Esophagus (tissue), 2 donors: Measurements from ENCODE around the gene RBM47. TPM values are rescaled to one million over a fixed set of nuclear protein-coding genes. Genes with fewer than 3 reads are reported as not detected.
A peak's percentile ranks its signal among the peaks of the same experiment; 100 is the strongest.
"Not testable (repeated sequence)": the region's sequence is repeated elsewhere in the genome, so short reads cannot be mapped to it uniquely, and the experiment has no call there.

Source experiments
- H3K27ac ChIP-seq, 2 donors: one replicate each; pipeline ENCODE4 v1.5.1; 2013; ENCODE audit warnings: low read depth in 2 of 2, mild to moderate bottlenecking in 2 of 2, inconsistent platforms in 1 of 2, low read length in 1 of 2, moderate library complexity in 1 of 2
- H3K27me3 ChIP-seq, 2 donors: one replicate each; pipeline ENCODE4 v1.6.1; 2013; ENCODE audit warnings: low read length in 2 of 2, control low read depth in 1 of 2, mild to moderate bottlenecking in 1 of 2; ENCODE audit not compliant: insufficient read depth in 2 of 2, control insufficient read depth in 1 of 2
- H3K36me3 ChIP-seq, 2 donors: one replicate each; pipeline ENCODE4 v1.6.1; 2013; ENCODE audit warnings: low read length in 1 of 2; ENCODE audit not compliant: control insufficient read depth in 2 of 2, insufficient read depth in 2 of 2
- H3K4me1 ChIP-seq, 2 donors: one replicate each; pipeline ENCODE4 v1.6.1; 2013; ENCODE audit warnings: low read length in 1 of 2; ENCODE audit not compliant: control insufficient read depth in 2 of 2, insufficient read depth in 2 of 2
- H3K4me3 ChIP-seq, 2 donors: one replicate each; pipeline ENCODE4 v1.5.1; 2013; ENCODE audit warnings: low read length in 2 of 2, mild to moderate bottlenecking in 2 of 2, low read depth in 1 of 2, moderate library complexity in 1 of 2
- H3K9me3 ChIP-seq, 2 donors: one replicate each; pipeline ENCODE4 v1.6.1; 2013; ENCODE audit warnings: mild to moderate bottlenecking in 2 of 2, low read depth in 1 of 2, low read length in 1 of 2, moderate library complexity in 1 of 2; ENCODE audit not compliant: control insufficient read depth in 2 of 2, insufficient read depth in 1 of 2
- whole genome bisulfite sequencing, 2 donors: extraction: QIAGEN DNeasy Blood & Tissue Kit; methylation state at CpG; one replicate each; pipeline ENCODE4 v1.1.7; 2013; 5-methylcytosine and 5-hydroxymethylcytosine counted together
- polyA plus RNA-seq, 2 donors: library from polyadenylated mRNA; stranded (reverse); fragments of 200-250 nt; gene quantifications; one replicate each; pipeline ENCODE4 v1.2.3, GENCODE V29; 2013
- donor health status: healthy with polysubstance abuse.
- donor health status: Bipolar disorder and iron deficiency.

RBM47 gene
- polyA plus RNA-seq, 2 donors: 31.3 to 39.4 TPM

DNA sequence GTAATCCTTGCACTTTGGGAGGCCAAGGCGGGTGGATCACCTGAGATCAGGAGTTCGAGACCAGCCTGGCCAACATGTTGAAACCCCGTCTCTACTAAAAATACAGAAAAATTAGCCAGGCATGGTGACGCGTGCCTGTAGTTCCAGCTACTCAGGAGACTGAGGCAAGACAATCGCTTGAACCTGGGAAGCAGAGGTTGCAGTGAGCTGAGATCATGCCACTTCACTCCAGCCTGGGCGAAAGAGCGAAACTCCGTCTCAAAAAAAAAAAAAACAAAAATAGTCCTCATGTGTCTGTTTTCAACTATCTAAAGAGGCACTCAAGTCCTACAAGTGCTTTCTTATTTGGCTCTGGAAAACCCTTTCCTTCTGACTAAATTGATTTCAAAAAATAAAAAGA lies 237.4 kb downstream of the RBM47 start:
- not testable (repeated sequence) for H3K4me1 ChIP-seq, H3K27ac ChIP-seq, H3K27me3 ChIP-seq, H3K9me3 ChIP-seq, H3K4me3 ChIP-seq, H3K36me3 ChIP-seq
- 95 to 96% methylated on average over 9 of the region's 9 CpGs for WGBS, 2 donors

DNA sequence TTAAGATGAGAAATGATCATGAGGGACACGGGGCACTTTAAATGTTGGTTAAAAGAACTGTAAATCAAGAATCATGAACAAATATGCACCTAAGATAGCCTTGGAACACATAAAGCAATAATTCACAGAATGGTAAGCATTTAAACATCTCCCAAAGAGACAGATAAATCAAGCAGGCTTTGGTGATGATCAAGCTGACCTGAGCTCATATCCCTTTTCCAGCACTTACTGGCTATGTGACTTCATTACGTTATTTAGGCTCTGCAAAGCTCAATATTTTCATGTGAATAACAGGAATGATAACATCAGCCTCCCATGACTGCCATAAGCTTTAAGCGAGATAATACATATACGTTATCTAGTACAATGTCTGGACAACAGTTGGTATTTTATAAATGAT lies 239.7 kb downstream of the RBM47 start:
- Histone ChIP-seq H3K4me3 (no peak overlapping the region), H3K9me3 (no peaks in the 10 kb centered on the region), H3K27me3 (no peaks in the 10 kb centered on the region), H3K27ac (no peak overlapping the region), H3K4me1 (no peaks in the 10 kb centered on the region), H3K36me3 (no peaks in the 10 kb centered on the region)
- 89 to 90% methylated on average over 4 of the region's 4 CpGs for WGBS, 2 donors

DNA sequence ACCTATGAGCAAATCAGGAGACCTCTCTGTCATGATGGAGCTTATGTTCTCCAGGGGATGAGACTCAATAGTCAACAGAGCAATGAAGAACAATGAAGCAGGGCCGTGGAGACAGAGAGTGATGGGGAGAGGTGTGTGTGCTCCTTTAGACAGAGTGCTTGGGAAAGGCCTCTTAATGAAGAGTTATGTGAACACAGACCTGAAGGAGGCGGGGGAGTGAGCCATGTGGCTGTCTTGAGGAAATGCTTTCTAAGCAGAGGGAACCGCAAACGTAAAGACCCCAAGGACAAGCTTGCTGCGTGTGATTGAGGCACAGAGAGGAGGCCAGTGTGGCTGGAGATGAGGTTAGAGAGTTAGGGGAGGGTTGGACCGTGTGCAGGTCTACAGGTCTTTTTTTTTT lies 241.4 kb downstream of the RBM47 start:
- 72% methylated on average over 6 of the region's 6 CpGs for WGBS, 2 donors
- H3K27ac ChIP-seq: peak overlapping the region; percentile 1 to 47
- no peaks in the 10 kb centered on the region for H3K36me3 ChIP-seq
- H3K9me3 ChIP-seq: no peaks in the 10 kb centered on the region
- H3K27me3 ChIP-seq: no peaks in the 10 kb centered on the region
- no peak overlapping the region for H3K4me3 ChIP-seq
- no peaks in the 10 kb centered on the region for H3K4me1 ChIP-seq

DNA sequence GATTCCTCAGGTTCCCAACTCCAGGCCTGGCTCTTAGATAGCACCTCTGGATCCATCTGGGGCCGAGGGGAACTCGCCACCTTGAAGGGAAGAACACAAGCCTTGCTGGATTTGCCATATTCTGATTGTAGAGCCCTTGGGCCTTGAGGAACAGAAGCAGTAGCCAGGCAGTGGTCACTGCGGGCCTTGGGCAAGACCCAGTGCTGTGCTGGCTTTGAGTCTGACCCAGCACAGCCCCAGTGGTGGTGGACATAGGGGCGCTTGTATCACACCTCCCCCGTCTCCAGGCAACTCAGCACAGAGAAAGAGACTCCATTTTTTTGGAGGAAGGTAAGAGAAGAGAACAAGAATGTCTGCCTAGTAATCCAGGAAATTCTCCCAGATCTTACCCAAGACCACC lies 249.0 kb downstream of the RBM47 start:
- WGBS, 2 donors: 74 to 83% methylated on average over 5 of the region's 5 CpGs
- no peak overlapping the region for H3K27ac ChIP-seq
- H3K36me3 ChIP-seq: no peaks in the 10 kb centered on the region
- H3K4me1 ChIP-seq: peaks cover 0 to 8% of the 10 kb centered on the region in 2 donors
- no peak overlapping the region for H3K4me3 ChIP-seq
- no peaks in the 10 kb centered on the region for H3K9me3 ChIP-seq
- H3K27me3 ChIP-seq: no peaks in the 10 kb centered on the region

DNA sequence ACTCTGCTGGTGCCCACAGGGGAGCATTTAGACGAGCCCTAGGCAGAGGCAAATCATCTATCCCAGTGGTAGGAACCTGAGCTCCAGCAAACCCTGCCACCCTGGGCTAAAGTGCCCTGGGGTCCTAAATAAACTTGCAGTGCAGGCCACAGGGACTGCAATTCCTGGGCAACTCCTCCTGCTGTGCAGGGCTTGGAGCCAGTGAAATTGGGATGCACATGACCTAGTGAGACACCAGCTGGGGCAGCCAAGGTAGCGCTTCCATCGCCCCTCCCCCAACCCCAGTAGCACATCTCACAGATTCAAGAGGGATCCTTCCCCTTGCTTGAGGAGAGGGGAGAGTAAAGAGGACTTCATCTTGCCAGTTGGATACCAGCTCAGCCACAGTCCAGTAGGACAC lies 250.4 kb downstream of the RBM47 start:
- Histone ChIP-seq H3K9me3 (no peaks in the 10 kb centered on the region), H3K4me1 (peaks cover 0 to 8% of the 10 kb centered on the region in 2 donors), H3K36me3 (no peaks in the 10 kb centered on the region), H3K4me3 (no peak overlapping the region), H3K27me3 (no peaks in the 10 kb centered on the region), H3K27ac (no peak overlapping the region)
- WGBS, 2 donors: 68 to 77% methylated on average over 3 of the region's 3 CpGs

DNA sequence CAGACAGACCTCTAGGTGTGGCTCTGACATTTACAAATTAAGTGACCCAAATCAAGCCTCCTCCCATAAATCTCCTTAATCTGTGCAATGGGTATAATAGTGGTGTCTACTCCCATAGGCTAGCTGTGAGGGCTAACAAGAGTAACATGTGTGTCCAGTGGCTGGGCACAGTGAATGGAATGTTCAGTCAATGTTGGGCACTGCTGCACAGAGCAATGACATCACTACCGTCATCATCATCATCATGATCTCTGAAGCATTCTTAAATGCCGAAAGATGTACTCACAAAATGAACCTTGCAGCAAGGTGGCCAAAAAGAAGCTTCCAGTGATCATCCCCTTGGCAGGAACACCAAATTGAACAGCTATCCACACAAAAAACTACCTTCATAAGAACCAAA lies 251.0 kb downstream of the RBM47 start:
- 47 to 66% methylated on average over 2 of the region's 2 CpGs for WGBS, 2 donors

DNA sequence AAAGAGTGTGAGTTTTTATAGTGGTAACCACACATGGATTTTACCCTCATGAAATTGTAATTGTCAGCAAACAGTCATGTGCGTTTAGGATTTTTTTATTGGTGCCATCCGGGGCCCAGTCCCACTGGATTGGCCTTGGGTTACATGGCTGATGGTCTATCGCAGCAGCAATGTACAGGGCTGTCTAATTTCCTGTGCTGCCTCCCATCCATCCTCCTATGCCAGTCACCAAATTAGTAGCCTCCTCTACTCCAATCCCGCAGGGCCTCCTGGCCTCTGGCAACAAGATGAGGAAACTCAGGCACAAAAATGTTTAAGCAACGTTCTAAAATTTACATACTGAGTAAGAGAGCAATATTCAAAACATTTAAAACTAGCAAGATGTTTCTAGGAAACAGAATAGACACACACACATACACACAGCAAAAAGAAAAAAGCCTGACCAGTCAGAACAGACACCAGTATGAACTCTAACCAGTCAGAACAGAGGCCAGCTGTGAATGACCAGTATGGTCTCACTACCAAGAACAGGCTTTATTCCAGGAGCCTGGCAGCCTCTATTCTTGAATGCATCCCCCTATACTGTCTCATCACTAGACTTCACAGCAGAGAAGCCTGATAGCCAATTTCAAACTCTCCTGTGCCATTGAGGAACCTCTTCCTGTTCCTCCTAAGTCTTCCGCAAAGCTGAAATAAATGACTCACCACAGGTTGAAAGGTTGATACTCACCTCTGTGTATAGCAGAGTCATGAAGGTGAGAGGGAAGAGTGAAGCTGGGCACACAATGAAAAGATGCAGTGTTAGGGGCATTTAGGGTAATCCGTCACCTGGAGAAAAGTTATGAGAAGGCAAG lies 251.9 kb downstream of the RBM47 start:
- Histone ChIP-seq H3K4me1 (peaks cover 0 to 8% of the 10 kb centered on the region in 2 donors), H3K4me3 (no peak overlapping the region), H3K36me3 (no peaks in the 10 kb centered on the region), H3K9me3 (no peaks in the 10 kb centered on the region), H3K27ac (peak overlapping the region; percentile 73 to 87), H3K27me3 (no peaks in the 10 kb centered on the region)
- WGBS, 2 donors: 68 to 69% methylated on average over 7 of the region's 7 CpGs

More for the DNA sequence above, 251.0 kb downstream of the RBM47 start:
- Histone ChIP-seq H3K4me1 (peaks cover 0 to 8% of the 10 kb centered on the region in 2 donors), H3K9me3 (no peaks in the 10 kb centered on the region), H3K27ac (no peak overlapping the region), H3K36me3 (no peaks in the 10 kb centered on the region), H3K27me3 (no peaks in the 10 kb centered on the region), H3K4me3 (no peak overlapping the region)

DNA sequence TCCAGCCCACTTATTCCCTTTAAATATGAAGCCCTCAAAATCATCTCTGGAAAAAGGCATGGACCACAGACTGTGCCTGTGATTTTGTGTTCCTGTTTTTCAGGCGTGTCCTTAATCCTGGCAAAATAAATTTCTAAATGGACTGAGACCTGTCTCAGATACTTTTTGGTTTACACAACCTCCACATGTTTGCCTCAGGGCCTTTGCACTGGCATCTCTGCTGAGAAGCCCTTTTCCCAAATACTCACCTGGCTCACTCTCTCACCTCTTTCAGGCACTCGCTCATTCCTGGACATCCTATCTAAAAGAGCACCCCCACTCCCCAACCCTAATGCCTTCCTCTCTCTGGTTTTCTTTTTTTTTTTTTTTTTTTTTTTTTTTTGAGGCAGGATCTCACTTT lies 254.0 kb downstream of the RBM47 start:
- Histone ChIP-seq H3K4me3 (no peak overlapping the region), H3K27ac (no peak overlapping the region), H3K36me3 (no peaks in the 10 kb centered on the region), H3K27me3 (no peaks in the 10 kb centered on the region), H3K9me3 (no peaks in the 10 kb centered on the region), H3K4me1 (peaks cover 0 to 8% of the 10 kb centered on the region in 2 donors)
- WGBS, 2 donors: 64 to 74% methylated on average over 2 of the region's 2 CpGs

DNA sequence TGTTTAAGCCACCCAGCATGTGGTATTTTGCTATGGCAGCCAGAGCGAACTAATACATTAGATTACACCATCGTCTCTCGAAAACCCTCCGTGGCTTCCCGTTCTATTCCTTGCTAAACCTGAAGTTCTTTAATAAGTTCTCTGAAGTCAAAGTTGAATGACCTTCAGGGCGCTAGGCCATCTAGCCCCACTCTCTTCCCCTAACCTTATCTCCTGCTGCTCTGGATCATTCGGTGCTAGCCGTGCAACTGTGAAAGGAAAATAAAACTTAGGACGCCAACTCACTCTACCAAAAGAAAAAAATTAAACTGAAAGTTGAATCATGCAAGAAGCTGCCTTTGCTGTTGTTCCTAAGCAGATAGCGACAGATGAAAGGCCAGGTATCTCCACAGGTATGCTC lies 254.6 kb downstream of the RBM47 start:
- Histone ChIP-seq H3K4me1 (peaks cover 0 to 8% of the 10 kb centered on the region in 2 donors), H3K4me3 (no peak overlapping the region), H3K36me3 (no peaks in the 10 kb centered on the region), H3K27me3 (no peaks in the 10 kb centered on the region), H3K9me3 (no peaks in the 10 kb centered on the region), H3K27ac (no peak overlapping the region)
- WGBS, 2 donors: 88 to 94% methylated on average over 10 of the region's 10 CpGs

DNA sequence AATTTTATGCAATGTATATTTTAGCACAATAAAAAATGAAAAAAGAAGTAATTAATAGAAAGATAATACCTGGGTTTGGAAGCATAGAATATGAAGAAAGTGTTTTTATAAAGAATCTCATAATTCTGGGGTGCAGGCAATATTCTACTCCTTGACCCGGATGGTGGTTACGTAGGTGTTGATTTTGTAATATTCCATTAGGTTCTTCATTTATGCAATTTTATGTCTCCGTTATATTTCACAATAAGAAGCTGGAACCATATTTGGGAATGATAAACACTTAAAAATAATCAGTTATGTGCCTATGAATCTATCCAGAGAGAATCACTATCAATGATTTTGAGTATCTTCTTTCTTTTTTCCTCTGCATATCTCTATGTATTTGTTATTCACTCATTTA lies 256.0 kb downstream of the RBM47 start:
- WGBS, 2 donors: 90 to 97% methylated on average over 3 of the region's 3 CpGs
- Histone ChIP-seq H3K27me3 (no peaks in the 10 kb centered on the region), H3K9me3 (no peaks in the 10 kb centered on the region), H3K27ac (no peak overlapping the region), H3K4me1 (peaks cover 0 to 1% of the 10 kb centered on the region in 2 donors), H3K36me3 (no peaks in the 10 kb centered on the region), H3K4me3 (no peak overlapping the region)
